Stimulated activated effector memory CD8-positive, alpha-beta T cell treated with anti-CD3 and anti-CD28 coated beads, Interleukin-12 subunit alpha, Interleukin-12 subunit beta, amount 100 ng/mL, for 72 hours (primary cell): ENCODE data around the gene MROH7.
"Not testable (repeated sequence)": the region's sequence is repeated elsewhere in the genome, so short reads cannot be mapped to it uniquely, and the experiment has no call there.

ENCODE experiments used
- ATAC-seq: fragments of 150-1000 bp; cut with Tn5 transposase; 2 replicates; pipeline ENCODE4 v1.10.0; 2021
- DNase-seq, 2 donors: peaks; one replicate each; pipeline ENCODE4 v3.0.0; 2021 to 2022; ENCODE audit warnings: low spot score in 2 of 2
- H3K27ac Mint-ChIP-seq: one replicate; pipeline ENCODE4 v1.8.0; 2022; ENCODE audit warnings: mild to moderate bottlenecking, mixed read lengths
- H3K36me3 Mint-ChIP-seq: one replicate; pipeline ENCODE4 v1.8.0; 2022; ENCODE audit warnings: mild to moderate bottlenecking, mixed read lengths
- H3K4me1 Mint-ChIP-seq: one replicate; pipeline ENCODE4 v1.8.0; 2022; ENCODE audit warnings: mixed read lengths
- H3K4me3 Mint-ChIP-seq: one replicate; pipeline ENCODE4 v1.8.0; 2022; ENCODE audit warnings: mild to moderate bottlenecking, mixed read lengths
- H3K9me3 Mint-ChIP-seq: one replicate; pipeline ENCODE4 v1.8.0; 2022; ENCODE audit warnings: mixed read lengths

MROH7 gene

DNA sequence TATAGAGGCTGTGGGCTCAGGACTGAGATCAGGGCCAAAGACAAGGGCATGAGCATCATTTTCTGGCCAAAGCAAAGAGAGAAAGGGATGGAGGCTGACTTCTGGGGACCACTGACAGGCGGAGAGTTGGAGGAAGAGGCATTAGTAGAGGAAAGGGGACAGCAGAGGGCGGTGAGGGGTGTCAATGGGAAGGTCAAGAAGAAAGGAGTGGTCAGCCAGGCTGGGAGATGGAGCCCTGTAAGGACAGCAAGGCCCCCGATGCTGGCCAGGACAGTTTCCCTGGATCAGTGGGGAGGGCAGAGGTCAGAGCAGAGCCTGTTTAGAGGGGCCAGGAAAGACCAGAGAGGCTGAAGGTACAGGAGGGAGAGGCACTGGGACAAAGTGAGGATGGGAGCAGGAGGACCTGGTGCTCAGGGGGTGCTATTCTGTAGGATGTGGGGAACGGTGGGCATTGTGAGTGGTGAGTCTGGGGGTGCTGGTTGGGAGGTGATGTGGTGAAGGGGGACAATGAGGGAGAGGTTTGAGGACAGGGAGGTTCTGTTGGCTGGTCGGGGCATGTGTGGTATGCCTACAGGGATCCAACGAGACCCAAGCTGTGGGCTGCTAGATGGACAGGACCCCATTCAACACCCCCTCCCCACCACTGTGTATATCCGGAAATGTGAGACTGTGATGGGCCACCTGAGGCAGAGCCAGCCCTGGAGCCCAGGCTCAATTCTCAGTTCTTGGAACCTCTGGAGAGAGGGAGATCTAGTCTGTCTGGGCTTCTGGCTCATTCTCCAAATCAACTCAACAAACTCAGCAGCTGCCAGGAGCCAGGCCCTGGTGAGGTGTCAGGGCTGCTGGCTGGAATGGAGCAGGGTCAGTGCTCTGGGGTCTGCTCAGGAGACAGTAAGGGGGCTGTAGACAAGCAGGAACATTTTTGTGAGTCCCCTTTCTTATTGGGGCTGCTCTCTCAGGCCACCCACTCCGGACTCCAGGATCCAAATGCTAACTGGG is 16.8 kb upstream of the MROH7 start:
- Mint-ChIP-seq H3K4me1 (no peaks in the 10 kb centered on the region), H3K9me3 (no peaks in the 10 kb centered on the region), H3K4me3 (no peak overlapping the region), H3K27ac (no peak overlapping the region), H3K36me3 (no peaks in the 10 kb centered on the region)
- DNase-seq (no peak), ATAC-seq (peak; percentile 33)

DNA sequence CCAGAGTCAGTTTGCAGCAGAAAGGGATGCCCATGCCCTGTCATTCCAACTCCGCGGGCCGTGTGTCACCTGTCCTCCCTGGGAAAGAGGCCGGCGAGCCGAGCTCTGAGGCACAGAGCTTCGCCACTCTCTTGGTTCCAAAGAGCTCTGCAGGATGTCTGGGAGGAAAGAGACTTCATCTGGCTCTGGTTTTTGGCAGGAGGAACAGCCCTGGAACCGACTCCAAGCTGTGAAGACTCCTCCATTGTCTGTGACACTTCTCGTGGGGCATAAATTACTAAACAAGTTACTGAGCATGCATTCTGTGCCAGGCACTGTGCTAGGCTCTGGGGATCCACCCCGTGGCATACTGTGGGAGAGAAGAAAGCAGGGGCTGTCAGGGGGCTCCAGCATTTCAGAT is 14.4 kb upstream of the MROH7 start:
- no peaks in the 10 kb centered on the region for H3K9me3 Mint-ChIP-seq
- no peak overlapping the region for H3K4me3 Mint-ChIP-seq
- no peak for ATAC-seq
- no peaks in the 10 kb centered on the region for H3K36me3 Mint-ChIP-seq
- no peak overlapping the region for H3K27ac Mint-ChIP-seq
- no peak for DNase-seq
- no peaks in the 10 kb centered on the region for H3K4me1 Mint-ChIP-seq

- H3K36me3 Mint-ChIP-seq, ATAC-seq, DNase-seq, H3K9me3 Mint-ChIP-seq, H3K4me1 Mint-ChIP-seq, H3K4me3 Mint-ChIP-seq, H3K27ac Mint-ChIP-seq: not testable (repeated sequence)
Measured at GRCh38 chr1:54635804-54636203, 5.8 kb upstream of the MROH7 start.

GRCh38 chr1:54636461-54637446 is 4.8 kb upstream of the MROH7 start:
- not testable (repeated sequence) for ATAC-seq, H3K27ac Mint-ChIP-seq, H3K4me1 Mint-ChIP-seq, H3K9me3 Mint-ChIP-seq, H3K36me3 Mint-ChIP-seq, H3K4me3 Mint-ChIP-seq, DNase-seq

- no peaks in the 10 kb centered on the region for H3K36me3 Mint-ChIP-seq
- peaks cover 7% of the 10 kb centered on the region for H3K9me3 Mint-ChIP-seq
- DNase-seq (no peak), ATAC-seq (no peak)
- no peaks in the 10 kb centered on the region for H3K4me1 Mint-ChIP-seq
- no peak overlapping the region for H3K4me3 Mint-ChIP-seq
- no peak overlapping the region for H3K27ac Mint-ChIP-seq
Measured at GRCh38 chr1:54640361-54640760, 1.2 kb upstream of the MROH7 start.

GRCh38 chr1:54643736-54644135 is 2.1 kb downstream of the MROH7 start:
- ATAC-seq (no peak), DNase-seq (no peak)
- H3K4me1 Mint-ChIP-seq: no peaks in the 10 kb centered on the region
- no peak overlapping the region for H3K4me3 Mint-ChIP-seq
- H3K27ac Mint-ChIP-seq: no peak overlapping the region
- H3K36me3 Mint-ChIP-seq: no peaks in the 10 kb centered on the region
- H3K9me3 Mint-ChIP-seq: peaks cover 7% of the 10 kb centered on the region

- Mint-ChIP-seq H3K27ac (no peak overlapping the region), H3K36me3 (no peaks in the 10 kb centered on the region), H3K9me3 (peaks cover 7% of the 10 kb centered on the region), H3K4me1 (no peaks in the 10 kb centered on the region), H3K4me3 (no peak overlapping the region)
- ATAC-seq: no peak
- no peak for DNase-seq
Measured at GRCh38 chr1:54645806-54646676, 4.5 kb downstream of the MROH7 start.

DNA sequence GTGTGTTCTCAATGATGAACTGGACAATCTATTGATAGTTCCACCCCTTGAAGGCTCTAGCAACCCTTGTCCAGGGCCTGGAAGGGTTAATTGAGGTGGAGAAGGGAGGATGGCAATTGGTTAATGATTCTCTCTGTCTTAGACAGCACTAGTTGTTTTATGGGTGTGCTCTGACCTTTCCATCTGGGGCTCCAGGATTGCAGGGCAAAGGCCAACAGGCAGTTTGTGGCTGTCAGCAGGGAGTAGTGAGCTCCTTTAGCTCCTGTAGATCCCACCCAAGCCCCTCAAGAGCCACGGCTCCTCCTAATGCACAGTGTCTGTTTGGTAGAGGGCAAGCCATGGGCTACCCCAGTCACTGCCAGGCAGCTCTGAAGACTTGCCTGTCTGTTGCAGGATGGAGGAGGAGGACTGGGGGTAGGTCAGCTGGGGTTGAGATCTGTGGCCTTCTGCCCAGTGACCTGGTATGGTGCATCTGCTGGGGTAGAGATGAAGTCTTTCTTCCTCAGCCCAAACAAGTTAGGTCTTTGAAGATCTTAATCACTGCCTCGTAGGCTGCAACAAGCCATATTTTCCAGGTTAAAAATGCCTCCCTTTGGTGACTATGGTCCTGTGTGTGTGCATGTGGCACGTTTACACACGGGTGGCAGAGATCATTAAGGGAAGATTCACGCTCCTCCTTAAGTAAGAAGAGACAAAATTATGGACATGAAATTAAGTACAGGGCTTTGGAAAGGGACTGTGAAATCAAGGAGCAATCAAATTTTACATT is 7.7 kb downstream of the MROH7 start:
- DNase-seq (no peak), ATAC-seq (no peak)
- H3K4me3 Mint-ChIP-seq: no peak overlapping the region
- H3K27ac Mint-ChIP-seq: no peak overlapping the region
- no peaks in the 10 kb centered on the region for H3K36me3 Mint-ChIP-seq
- no peaks in the 10 kb centered on the region for H3K4me1 Mint-ChIP-seq
- peaks cover under 1% of the 10 kb centered on the region for H3K9me3 Mint-ChIP-seq

- DNase-seq (no peak), ATAC-seq (no peak)
- H3K4me3 Mint-ChIP-seq: no peak overlapping the region
- no peaks in the 10 kb centered on the region for H3K36me3 Mint-ChIP-seq
- H3K9me3 Mint-ChIP-seq: no peaks in the 10 kb centered on the region
- no peaks in the 10 kb centered on the region for H3K4me1 Mint-ChIP-seq
- no peak overlapping the region for H3K27ac Mint-ChIP-seq
Measured at GRCh38 chr1:54649921-54650320, 8.3 kb downstream of the MROH7 start.

DNA sequence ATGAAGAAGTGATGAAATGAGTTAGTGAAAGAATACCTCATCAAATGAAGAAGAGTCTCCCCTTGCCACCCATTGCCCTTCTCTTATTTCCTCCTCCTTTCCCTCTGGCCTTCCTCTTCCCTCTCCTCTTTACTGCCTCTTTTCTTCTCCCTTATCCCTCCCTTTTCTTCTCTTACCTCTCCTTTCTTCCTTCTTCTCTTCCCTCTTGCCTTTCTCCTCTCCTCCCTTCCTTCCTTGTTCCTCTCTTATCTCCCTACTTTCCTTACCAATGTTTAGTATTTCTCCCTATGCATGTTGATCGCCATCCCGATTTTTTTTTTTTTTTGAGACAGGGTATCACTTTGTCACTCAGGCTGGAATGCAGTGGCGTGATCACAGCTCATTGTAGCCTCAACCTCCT is 8.8 kb downstream of the MROH7 start:
- Mint-ChIP-seq H3K9me3 (no peaks in the 10 kb centered on the region), H3K4me3 (no peak overlapping the region)

DNA sequence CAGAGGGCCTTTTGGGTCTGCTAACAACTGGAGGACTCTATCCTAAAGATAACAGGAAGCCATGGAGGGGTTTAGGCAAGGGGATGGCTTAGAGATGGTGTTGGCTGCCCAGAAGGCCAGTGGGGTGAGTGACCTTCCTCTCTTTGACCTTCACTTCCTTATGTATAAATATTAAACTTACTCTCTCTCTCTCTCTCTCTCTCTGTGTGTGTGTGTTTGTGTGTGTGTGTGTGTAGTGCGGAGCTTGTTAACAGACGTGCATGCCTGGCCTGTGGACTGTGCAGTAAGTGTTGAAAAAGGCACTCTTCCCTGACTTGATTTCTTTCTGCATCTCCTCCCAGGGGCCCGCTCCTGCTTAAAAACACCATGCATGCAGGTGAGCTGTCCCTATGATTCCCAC is 10.0 kb downstream of the MROH7 start:
- H3K36me3 Mint-ChIP-seq: no peaks in the 10 kb centered on the region
- no peaks in the 10 kb centered on the region for H3K4me1 Mint-ChIP-seq
- no peak overlapping the region for H3K4me3 Mint-ChIP-seq
- H3K9me3 Mint-ChIP-seq: no peaks in the 10 kb centered on the region
- no peak overlapping the region for H3K27ac Mint-ChIP-seq
- no peak for ATAC-seq
- DNase-seq: no peak

More for the DNA sequence above, 8.8 kb downstream of the MROH7 start:
- H3K36me3 Mint-ChIP-seq: no peaks in the 10 kb centered on the region
- ATAC-seq (no peak), DNase-seq (no peak)
- H3K4me1 Mint-ChIP-seq: no peaks in the 10 kb centered on the region
- H3K27ac Mint-ChIP-seq: no peak overlapping the region

GRCh38 chr1:54652168-54652567 is 10.6 kb downstream of the MROH7 start:
- H3K27ac Mint-ChIP-seq: no peak overlapping the region
- no peaks in the 10 kb centered on the region for H3K4me1 Mint-ChIP-seq
- no peaks in the 10 kb centered on the region for H3K9me3 Mint-ChIP-seq
- H3K4me3 Mint-ChIP-seq: no peak overlapping the region
- H3K36me3 Mint-ChIP-seq: no peaks in the 10 kb centered on the region
- no peak for ATAC-seq
- no peak for DNase-seq

GRCh38 chr1:54653036-54653435 is 11.4 kb downstream of the MROH7 start:
- Mint-ChIP-seq H3K4me1 (no peaks in the 10 kb centered on the region), H3K4me3 (no peak overlapping the region), H3K27ac (no peak overlapping the region), H3K36me3 (no peaks in the 10 kb centered on the region), H3K9me3 (peaks cover 3% of the 10 kb centered on the region)
- DNase-seq (no peak), ATAC-seq (no peak)
